Measurements from ENCODE around the gene RAB6C.
"Not testable (repeated sequence)": the region's sequence is repeated elsewhere in the genome, so short reads cannot be mapped to it uniquely, and the experiment has no call there.

RAB6C gene

GRCh38 chr2:129996657-129997237, 17.3 kb downstream of the RAB6C start:
- DNase-seq (ENCODE audit: low read depth), result not testable (repeated sequence)

- DNase-seq (ENCODE audit: low read depth), result not testable (repeated sequence)
These were observed 19.3 kb downstream of the RAB6C start for GRCh38 chr2:129998771-129999170.

- DNase-seq (ENCODE audit: low read depth), result not testable (repeated sequence)
These were observed 26.4 kb downstream of the RAB6C start for GRCh38 chr2:130005862-130006261.

GRCh38 chr2:130016701-130017100, 37.2 kb downstream of the RAB6C start:
- not testable (repeated sequence) for DNase-seq (ENCODE audit: low read depth)

GRCh38 chr2:130019402-130019801, 39.9 kb downstream of the RAB6C start:
- no peak for DNase-seq (ENCODE audit: low read depth)

GRCh38 chr2:130020069-130020468, 40.6 kb downstream of the RAB6C start:
- DNase-seq (ENCODE audit: low read depth), result not testable (repeated sequence)

- DNase-seq (ENCODE audit: low read depth), result not testable (repeated sequence)
These were observed 46.5 kb downstream of the RAB6C start for GRCh38 chr2:130025931-130026330.

All from stimulated activated CD8-positive, alpha-beta memory T cell treated with anti-CD3 and anti-CD28 coated beads, Interleukin-15, amount 100 ng/mL, for 1 hour (primary cell).